ENCODE measurements around the gene ANKRD35.

Gene ANKRD35

DNA sequence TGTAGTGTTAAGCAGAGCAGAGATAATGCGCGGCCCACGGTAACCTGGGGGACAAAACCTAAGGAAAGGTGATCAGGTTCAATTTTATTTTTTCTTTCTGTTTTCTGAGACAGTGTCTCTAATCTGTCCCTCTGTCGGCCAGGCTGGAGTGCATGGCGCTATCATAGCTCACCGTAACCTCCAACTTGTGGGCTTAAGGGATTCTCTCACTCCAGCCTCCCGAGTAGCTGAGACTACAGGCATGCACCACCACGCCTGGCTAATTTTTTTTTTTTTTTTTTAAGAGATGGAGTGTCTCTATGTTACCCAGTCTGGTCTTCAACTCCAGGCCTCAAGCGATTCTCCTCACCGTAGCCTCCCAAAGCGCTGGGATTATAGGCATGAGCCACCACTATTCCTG lies 724 bp upstream of the ANKRD35 start:
- DNase-seq (ENCODE audit: low read depth) = no peak
- H3K4me3 ChIP-seq (ENCODE audit: control insufficient read depth, low read depth, low read length) = peak overlapping the region; percentile 73
- TF ChIP-seq, protein P1, sequence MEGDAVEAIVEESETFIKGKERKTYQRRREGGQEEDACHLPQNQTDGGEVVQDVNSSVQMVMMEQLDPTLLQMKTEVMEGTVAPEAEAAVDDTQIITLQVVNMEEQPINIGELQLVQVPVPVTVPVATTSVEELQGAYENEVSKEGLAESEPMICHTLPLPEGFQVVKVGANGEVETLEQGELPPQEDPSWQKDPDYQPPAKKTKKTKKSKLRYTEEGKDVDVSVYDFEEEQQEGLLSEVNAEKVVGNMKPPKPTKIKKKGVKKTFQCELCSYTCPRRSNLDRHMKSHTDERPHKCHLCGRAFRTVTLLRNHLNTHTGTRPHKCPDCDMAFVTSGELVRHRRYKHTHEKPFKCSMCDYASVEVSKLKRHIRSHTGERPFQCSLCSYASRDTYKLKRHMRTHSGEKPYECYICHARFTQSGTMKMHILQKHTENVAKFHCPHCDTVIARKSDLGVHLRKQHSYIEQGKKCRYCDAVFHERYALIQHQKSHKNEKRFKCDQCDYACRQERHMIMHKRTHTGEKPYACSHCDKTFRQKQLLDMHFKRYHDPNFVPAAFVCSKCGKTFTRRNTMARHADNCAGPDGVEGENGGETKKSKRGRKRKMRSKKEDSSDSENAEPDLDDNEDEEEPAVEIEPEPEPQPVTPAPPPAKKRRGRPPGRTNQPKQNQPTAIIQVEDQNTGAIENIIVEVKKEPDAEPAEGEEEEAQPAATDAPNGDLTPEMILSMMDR (conservative IDR thresholded peaks at IDR 0.05; ENCODE audit: control insufficient read depth, insufficient read depth, low read depth, low read length) = no peak

DNA sequence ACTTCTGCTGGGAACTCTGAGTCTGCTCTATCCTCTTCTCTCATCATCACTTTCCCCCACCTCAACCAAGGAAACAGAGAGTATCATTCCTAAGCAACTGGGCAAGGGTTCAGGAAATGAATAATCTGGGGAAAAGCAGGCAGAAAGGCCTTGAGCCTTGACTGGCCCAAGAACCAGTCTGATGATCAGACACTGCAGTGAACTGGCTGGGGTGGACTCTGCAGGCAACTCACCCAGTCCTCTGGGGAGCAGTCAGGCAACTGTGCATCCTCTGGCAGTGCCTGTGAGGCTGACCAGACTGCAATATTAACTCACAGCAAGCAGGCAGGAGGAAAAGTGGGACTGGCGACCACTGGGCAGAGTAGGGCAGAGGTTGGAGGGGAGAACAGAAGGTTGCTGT lies 991 bp downstream of the ANKRD35 start:
- H3K4me3 ChIP-seq (ENCODE audit: control insufficient read depth, low read depth, low read length) = peak overlapping the region; percentile 73
- TF ChIP-seq, protein P1 (conservative IDR thresholded peaks at IDR 0.05; ENCODE audit: control insufficient read depth, insufficient read depth, low read depth, low read length) = no peak
- peak; percentile 91 for DNase-seq (ENCODE audit: low read depth)

DNA sequence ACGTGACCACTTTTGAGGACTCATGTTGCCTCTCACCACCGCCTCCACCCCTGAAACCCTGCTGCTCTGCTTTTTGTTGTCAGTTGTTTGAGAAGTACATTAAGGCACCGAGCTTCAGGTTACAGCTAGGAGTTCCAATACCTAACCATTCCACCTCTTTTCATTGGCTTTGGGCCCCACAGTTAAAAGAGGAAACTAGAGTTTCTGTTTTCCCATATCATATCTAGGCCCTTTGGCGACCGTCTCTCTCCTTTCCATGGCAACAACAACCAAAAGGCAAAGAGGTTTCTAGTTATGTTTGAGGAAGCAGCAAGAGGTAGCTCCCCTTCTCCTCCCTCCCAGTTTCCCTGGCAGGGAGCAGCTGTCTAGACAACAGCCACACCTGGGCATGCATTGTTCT lies 5.9 kb downstream of the ANKRD35 start:
- no peak for DNase-seq (ENCODE audit: low read depth)
- TF ChIP-seq, protein P1 (conservative IDR thresholded peaks at IDR 0.05; ENCODE audit: control insufficient read depth, insufficient read depth, low read depth, low read length) = no peak
- H3K4me3 ChIP-seq (ENCODE audit: control insufficient read depth, low read depth, low read length) = no peak overlapping the region

DNA sequence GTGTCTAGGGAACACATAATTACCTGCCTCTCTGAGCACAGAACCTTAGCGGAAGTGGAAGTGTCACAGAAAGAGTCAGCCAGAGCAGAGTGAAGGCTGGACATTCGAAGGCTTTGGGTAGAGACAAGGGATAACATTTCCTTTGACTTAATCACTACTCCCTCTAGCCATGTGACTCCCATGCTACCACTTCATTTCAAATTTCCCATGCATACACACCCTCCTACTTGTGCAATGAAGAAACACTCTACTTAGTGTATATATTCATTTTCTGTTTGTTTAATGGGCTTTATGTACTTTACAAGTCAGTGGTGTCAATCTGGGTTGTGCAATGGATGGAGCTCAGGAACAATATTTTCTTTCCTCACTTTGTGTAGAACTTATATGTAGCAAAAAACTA lies 6.9 kb downstream of the ANKRD35 start:
- H3K4me3 ChIP-seq (ENCODE audit: control insufficient read depth, low read depth, low read length) = no peak overlapping the region
- no peak for DNase-seq (ENCODE audit: low read depth)
- TF ChIP-seq, protein P1 (conservative IDR thresholded peaks at IDR 0.05; ENCODE audit: control insufficient read depth, insufficient read depth, low read depth, low read length) = no peak

DNA sequence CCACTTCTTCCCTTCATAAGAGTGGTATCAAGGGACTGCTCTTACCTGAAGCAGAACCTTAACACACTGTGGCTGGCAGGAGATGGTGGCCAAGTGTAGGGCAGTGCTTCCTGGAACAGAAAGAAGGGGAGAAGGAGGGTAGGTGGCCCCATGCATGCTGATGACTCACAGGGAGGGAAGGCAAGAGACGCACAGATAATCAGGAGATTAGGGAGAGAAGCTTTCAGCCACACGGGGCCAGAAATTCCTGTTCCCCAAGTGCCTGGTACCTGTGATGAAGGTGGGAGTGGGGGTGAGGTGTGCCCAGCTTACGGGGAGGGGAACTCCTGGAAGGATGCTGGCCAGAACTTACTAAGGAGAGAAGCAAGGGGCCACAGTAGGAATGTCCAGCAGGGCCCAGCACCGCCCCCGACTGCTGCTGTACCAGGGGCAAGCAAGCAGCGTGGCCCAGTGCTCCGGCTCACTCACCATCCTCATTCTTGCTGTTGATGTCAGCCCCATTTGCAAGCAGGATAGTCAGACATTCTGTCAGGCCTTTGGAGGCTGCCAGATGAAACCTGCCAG lies 7.7 kb downstream of the ANKRD35 start:
- no peak overlapping the region for H3K4me3 ChIP-seq (ENCODE audit: control insufficient read depth, low read depth, low read length)
- no peak for DNase-seq (ENCODE audit: low read depth)
- TF ChIP-seq, protein P1 (conservative IDR thresholded peaks at IDR 0.05; ENCODE audit: control insufficient read depth, insufficient read depth, low read depth, low read length) = no peak

DNA sequence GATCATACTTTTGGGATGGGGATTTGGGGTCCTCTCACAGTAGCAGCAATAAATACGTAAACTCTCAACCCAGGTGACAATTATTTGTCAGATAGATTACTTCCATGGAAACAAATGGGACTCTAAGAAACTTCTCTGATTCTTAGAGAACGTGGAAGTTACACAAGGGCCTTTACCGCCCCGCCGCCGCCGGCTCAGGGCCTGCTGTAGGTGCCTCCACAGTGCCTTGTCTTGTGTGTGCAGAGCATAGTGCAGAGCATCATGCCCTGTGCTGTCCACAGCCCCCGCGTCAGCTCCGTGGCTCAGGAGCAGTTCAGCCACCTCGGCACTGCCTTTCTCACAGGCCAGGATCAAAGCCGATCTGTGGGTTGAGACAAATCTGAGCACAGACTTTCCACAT lies 11.0 kb downstream of the ANKRD35 start:
- DNase-seq (ENCODE audit: low read depth) = no peak
- no peak overlapping the region for H3K4me3 ChIP-seq (ENCODE audit: control insufficient read depth, low read depth, low read length)
- TF ChIP-seq, protein P1 (conservative IDR thresholded peaks at IDR 0.05; ENCODE audit: control insufficient read depth, insufficient read depth, low read depth, low read length) = no peak

Measured in fibroblast of mammary gland (primary cell).